ENCODE data around the gene SSU72.
"Not testable (repeated sequence)": the region's sequence is repeated elsewhere in the genome, so short reads cannot be mapped to it uniquely, and the experiment has no call there.

SSU72 gene

GRCh38 chr1:1594602-1595260 is 20.1 kb upstream of the SSU72 start:
- no peak for DNase-seq

DNA sequence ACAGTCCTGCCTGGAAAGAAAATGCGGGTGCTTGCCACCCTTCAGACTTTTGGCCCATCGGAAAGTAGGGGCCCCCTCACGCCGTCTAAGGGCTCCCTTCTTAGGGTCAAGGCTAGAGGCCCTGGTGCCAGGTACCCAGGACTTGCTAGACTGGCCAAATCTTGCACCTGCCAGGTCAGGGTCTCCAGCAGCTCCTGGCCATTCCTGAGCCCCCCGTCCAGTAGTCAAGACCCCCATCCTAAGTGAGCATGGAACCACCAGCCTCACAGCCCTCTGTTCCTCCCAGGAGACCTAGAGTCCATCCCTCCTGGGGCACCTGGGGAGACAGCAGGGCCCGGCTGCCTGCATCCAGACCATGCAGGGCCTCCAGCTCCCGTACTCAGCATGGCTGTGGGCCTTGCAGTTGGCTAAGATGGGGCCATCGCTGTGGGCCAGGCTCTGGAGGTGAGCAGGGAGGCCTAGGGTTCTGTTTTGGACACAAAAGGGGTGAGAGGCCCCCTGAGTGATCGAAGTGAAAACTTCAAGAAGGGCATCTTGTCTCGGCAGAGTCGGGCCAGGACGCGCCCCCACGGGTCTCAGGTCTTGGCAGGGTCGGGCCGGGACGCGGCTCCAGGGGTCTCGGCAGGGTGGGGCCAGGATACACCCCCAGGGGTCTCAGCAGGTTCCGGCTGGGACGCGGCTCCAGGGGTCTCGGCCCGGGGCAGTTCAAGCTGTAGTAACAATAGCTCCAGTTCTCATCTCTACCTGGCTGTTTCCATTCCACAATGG is 19.4 kb upstream of the SSU72 start:
- no peak for DNase-seq

DNA sequence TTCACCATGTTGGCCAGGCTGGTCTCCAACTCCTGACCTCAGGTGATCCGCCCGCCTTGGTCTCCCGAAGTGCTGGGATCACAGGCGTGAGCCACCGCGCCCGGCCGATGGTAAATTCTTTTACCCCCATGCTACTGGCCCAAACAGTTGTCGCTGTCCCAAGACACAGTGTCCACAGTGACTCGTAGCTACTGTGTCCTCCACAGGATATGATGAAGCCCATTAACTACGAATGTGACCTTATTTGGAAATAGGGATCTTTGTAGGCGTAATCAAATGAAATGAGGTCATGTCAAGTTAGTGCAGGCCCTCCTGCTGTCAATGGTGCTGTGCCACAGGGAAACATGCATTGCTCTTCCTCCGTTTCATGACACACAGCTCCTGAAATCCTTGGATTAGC is 16.8 kb upstream of the SSU72 start:
- no peak for DNase-seq

DNA sequence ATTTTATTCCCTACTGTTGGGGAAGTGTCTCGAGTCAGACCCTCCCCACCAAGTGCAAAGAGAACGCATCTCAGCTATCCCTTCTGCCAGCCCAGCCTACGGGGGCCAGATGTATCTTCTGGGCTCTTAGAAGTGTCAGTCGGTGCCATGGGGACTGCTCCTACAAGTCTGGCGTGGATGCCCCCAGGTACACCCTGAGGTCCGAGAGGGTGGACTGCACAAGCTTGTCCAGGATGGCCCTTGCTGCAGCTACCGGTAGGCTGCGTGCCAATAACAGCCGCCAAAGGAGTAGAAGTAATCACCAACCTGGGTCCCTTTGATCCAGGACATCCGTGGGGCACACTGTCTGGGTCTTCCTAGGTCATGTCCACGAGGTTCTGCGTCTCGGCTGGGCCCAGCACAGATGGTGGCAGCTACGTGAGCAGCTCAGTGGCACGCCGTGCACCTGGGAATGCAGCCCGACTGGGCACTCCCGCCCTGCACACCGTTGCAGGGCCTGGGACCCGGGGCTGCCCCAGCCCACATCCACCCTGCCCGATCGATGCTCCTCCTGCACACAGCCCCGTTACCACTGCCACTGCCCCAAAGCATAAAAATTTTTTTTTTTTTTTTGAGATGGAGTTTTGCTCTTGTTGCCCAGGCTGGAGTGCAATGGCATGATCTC is 8.8 kb upstream of the SSU72 start:
- DNase-seq = no peak

DNA sequence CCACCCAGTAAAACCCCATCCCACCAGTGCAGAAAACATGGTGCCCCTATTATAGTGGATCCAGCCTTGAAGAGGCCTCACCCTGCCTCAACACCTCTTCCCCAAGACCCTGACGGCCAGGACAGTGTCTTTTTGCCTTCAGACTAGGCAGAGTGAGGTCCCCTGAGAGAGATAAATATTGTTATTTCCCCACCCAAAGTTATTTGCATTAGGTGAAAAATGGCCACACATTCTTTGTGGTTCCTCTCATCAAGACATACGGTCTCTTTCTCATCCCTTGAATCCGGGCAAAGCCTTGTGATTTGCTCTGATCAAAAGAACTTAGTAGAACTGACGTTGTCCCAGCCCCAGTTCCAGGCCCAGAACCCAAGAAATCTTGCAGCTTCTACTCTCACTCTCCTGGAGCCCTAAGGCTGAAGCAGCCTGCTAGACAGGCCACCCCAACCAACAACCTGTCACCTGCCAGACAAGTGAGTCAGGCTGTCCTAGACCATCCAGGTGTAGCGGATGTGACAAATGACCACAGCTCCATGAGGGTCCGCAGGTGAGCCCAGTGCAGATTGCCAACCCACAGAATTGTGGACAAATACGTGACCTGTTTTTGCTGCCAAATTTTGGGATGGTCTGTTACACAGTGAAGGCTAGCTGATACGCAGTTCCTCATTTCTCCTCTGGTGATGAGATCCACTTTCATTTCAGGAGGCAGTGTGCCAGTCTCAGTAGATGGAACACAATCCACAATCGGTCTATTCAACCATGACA is 8.1 kb upstream of the SSU72 start:
- no peak for DNase-seq

DNA sequence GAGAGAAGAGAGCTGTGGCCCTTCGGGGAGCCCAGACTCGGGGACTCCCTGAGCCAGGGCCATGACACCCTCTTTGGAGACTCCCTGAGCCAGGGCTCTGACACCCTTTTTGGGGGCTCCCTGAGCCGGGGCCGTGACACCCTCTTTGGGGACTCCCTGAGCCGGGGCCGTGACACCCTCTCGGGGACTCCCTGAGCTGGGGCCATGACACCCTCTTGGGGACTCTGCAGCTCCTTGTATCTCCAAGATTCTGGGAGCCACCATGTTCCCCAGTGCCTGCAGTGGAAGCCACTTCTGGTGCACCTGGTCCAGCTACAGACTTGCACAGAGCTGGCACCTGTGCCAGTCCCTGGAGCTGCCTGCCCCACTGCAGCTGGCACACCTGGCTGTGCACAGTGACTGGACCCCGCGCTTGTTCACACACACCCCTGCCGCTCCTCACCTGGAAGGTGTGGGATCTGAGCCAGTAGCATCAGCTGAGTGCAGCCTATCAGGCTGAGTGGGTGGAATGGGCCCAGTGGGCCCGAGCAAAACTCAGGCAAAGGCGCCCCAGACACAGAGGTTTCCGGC is 3.8 kb upstream of the SSU72 start:
- no peak for DNase-seq

DNA sequence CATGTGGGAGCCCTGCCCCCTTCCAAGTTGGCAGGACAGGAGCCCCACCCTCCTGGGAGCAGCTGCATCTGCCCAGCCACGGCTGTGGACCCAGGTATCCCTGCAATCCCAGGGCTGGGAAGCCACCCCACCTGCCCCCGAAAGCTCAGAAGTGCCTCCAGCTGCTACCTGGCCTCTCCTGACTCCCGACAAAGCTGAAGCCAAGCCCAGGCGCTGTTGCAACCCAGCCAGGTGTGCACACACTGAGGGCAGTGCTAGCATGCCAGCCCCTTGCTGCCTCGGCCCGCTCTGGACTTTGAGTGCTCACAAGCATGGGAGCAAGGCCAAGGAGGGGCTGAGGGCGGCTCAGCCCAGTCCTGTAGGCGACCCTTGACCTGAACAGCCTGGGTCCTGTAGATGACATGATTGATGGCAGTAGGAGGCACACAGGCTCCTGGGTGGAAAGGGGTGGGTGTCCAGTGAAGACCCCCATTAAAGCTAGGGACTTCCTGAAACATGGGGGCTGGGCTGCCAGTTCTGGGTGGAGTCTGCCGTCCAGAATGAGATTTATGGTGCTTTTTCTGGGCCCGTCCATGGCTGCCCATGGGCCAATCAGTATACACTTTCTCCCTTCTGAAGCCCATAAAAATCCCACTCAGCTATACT is 2.8 kb upstream of the SSU72 start:
- no peak for DNase-seq

- DNase-seq = peak; percentile 77
These were observed 581 bp downstream of the SSU72 start for GRCh38 chr1:1573843-1574720.

DNA sequence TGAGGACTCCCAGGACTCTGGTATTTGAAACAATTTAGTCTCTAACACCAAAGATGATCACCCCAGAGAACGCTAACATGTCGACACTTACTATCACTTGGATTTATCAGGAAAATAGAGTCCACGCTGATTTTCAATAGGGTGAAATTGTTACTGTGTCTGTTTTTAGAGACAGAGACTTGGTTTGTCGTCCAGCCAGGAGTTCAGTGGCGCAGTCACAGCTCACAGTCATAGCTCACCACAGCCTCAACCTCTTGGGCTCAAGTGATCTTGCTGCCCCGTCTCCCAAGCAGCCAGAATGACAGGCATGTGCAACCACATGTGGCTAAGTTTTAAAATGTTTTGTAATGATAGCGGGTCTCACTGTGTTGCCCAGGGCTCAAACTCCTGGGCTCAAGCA is 5.3 kb downstream of the SSU72 start:
- no peak for DNase-seq

DNA sequence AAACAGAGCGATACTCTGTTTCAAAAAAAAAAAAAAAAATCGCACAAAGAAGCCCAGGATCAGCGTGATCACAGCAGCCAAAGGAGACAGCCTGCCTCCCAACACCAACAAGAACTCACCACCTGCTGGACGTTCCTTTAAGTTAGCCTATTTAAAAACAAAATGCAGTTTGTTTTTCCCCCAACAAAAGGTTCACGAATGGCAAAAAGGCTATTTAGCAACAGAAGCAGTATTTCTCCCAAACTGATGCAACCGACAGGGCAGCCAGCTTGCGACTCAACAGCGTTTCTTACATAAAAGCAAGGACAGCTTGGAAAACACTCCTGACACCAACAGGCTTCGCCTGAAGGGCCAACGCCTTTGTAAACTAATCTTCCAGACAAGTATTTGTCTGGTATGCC is 6.8 kb downstream of the SSU72 start:
- no peak for DNase-seq

DNA sequence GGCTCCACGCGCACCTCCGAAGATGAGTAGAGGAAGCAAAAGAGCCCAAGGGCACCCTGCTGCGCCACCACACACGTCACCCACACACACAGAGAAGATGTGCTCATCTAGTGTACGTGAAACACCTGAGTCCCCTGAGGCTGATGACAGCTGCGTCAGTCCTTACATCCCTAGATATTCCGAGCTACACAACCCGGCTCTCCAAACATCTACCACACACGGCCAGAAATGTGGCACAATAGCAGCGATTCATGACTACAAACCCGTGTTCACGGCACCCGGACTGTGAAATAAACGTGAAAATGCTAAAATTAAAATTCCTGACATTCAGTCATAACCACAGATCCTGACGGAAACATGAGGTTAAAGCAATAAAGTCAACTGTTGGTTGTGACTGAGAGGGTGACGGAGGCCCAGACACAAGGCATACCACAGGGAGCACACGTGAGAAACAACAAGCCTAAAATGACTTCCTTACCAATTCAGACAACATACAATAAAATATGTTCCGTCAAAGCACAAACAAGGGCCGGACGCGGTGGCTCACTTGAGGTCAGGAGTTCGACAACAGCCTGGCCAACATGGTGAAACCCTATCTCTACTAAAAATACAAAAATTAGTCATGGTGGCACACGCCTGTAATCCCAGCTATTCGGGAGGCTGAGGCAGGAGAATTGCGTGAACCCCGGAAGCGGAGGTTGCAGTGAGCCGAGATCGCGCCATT is 7.3 kb downstream of the SSU72 start:
- DNase-seq = no peak

GRCh38 chr1:1565340-1565739 is 9.3 kb downstream of the SSU72 start:
- DNase-seq = no peak

- DNase-seq = no peak
These were observed 10.4 kb downstream of the SSU72 start for GRCh38 chr1:1564268-1564667.

DNA sequence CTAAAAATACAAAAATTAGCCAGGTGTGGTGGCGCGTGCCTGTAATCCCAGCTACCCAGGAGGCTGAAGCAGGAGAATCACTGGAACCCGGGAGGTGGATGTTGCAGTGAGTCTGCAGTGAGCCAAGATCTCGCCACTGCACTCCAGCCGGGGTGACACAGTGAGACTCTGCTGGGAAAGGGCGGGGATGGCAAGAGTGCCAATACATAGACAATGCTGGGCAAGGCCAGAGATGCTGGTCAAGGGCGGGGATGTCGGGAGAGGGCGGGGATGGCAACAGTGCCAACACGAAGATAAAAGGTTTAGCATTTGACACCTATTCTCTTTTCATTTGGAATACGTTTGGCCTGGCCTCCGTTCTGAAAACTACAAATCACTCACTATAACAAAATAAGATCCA is 11.0 kb downstream of the SSU72 start:
- DNase-seq = no peak

GRCh38 chr1:1562556-1563195 is 12.0 kb downstream of the SSU72 start:
- no peak for DNase-seq

DNA sequence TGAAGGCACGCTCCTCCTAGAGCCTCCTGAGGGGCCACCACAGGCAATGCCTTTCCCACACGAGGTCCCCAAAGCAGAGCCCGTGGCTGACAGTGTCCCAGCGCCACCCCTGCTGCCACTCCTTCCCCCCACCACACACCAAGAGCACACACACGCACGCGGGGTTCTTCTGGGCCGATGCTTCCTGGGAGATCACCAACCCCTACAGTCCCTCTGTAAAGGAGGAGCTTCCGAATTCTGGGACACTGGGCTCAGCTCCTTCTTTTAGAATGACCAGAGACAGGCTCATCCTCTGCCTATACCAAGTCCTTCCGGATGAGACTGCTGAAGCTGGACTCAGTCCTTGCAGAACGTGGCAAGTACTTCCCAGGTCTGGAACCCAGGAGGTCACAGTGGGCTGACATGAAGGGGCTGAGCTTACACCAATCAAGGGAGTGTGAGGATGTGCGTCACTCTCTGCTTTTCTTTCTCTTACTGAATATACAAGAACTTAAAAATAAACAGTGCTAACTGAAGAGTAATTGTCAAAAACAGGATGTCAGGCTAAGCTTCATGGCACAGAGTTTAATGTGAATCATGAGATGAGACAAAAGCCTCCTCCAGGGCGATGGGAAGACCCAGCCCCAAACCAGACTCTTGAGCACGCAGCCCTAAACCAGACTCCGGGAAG is 12.7 kb downstream of the SSU72 start:
- no peak for DNase-seq

- no peak for DNase-seq
These were observed 14.5 kb downstream of the SSU72 start for GRCh38 chr1:1560178-1560577.

DNA sequence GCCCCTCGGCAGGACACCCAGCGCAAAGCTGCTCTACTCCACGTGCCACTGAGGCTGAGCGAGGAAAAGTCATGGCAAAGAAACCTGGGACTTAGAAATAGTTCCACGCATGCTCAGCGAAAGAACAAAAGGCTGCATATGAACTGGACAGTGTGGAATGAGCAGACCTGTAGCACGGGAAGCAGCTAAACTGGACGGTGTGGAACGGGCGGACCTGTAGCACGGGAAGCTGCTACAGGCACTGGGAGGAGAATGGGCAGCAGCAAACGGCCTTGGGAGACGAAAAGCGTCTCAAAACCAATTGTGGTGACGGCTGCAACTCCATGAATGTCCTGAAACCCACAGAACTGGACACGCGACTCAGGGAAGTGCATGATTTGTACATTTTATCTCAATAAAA is 15.6 kb downstream of the SSU72 start:
- DNase-seq = no peak

GRCh38 chr1:1558591-1558990 is 16.1 kb downstream of the SSU72 start:
- DNase-seq = no peak

- DNase-seq = not testable (repeated sequence)
These were observed 17.0 kb downstream of the SSU72 start for GRCh38 chr1:1557688-1558087.

All from activated CD4-positive, alpha-beta T cell treated with anti-CD3 and anti-CD28 coated beads for 48 hours (primary cell).